Coronary artery (tissue), 2 donors: Measurements from ENCODE around the gene TNNT3.

Experiments
- DNase-seq: peaks from one replicate; pipeline ENCODE4 v3.0.0-alpha.2; 2017; ENCODE audit warnings: low spot score
- H3K27ac ChIP-seq, 2 donors: fragments of 200-600 bp; sonication (generic); one replicate each; pipeline ENCODE4 v1.5.1; 2016 to 2019
- H3K4me3 ChIP-seq: fragments of 200-600 bp; sonication (generic); 2 replicates; pipeline ENCODE4 v1.5.1; 2016; ENCODE audit warnings: mild to moderate bottlenecking, moderate library complexity
- CTCF ChIP-seq: fragments of 200-600 bp; sonication (generic); IDR thresholded peaks from one replicate; pipeline ENCODE4 v1.5.1; 2019; ENCODE audit warnings: antibody characterized with exemption

The TNNT3 gene

GRCh38 chr11:1896468-1896867 is 23.0 kb upstream of the TNNT3 start:
- TF ChIP-seq CTCF, result no peak
- Histone ChIP-seq H3K4me3 (no peak overlapping the region), H3K27ac (no peak overlapping the region)
- no peak for DNase-seq

- no peak for DNase-seq
- no peak overlapping the region for H3K27ac ChIP-seq
- no peak overlapping the region for H3K4me3 ChIP-seq
- no peak for TF ChIP-seq CTCF
Measured at GRCh38 chr11:1896923-1897322, 22.6 kb upstream of the TNNT3 start.

- Histone ChIP-seq H3K27ac (no peak overlapping the region), H3K4me3 (no peak overlapping the region)
- no peak for TF ChIP-seq CTCF
- no peak for DNase-seq
Measured at GRCh38 chr11:1899090-1899489, 20.4 kb upstream of the TNNT3 start.

- Histone ChIP-seq H3K4me3 (no peak overlapping the region), H3K27ac (no peak overlapping the region)
- no peak for TF ChIP-seq CTCF
- DNase-seq, result no peak
Measured at GRCh38 chr11:1899686-1900085, 19.8 kb upstream of the TNNT3 start.

- Histone ChIP-seq H3K27ac (no peak overlapping the region), H3K4me3 (no peak overlapping the region)
- no peak for DNase-seq
- TF ChIP-seq CTCF, result no peak
Measured at GRCh38 chr11:1906181-1906580, 13.3 kb upstream of the TNNT3 start.

DNA sequence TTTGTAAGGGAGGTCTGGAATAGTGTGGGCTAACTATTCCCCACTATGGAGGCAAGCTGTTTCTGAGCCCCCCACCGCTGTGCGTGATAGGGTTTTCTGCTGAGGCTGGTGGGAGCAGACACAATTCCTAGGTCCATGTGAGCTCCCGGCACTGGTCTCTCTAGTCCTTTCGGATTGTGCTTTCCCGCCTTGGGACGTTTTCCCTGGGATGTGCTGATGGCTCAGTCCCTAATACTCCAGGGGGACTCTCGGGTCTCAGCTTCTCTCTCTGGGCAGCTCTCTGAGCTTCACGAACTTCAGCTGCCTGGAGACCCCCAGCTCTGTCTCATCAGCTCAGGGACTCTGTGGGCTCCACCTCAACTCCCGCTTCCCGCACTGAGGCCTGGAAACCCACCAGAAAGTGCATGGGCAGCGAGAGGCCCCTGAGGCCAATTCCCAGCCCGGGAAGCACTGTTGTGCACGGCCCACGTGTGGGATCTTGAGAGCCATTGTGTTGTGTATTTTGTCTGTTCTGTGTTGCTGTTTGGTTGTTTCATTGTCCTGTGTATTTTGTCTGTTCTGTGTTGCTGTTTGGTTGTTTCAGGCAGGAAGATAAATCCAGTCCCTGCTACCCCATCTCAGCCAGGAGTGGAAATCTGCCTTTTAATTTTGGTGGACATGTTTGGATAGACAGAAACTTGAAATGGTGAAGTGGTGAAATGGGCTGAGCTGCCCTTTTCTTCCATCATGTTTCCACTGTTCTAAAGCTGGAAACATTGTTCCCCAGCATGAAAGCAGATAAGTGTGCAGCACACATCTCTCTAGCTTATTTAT is 12.7 kb upstream of the TNNT3 start:
- Histone ChIP-seq H3K27ac (peak overlapping the region in 1 of 2 donors; percentile 26), H3K4me3 (no peak overlapping the region)
- no peak for TF ChIP-seq CTCF
- no peak for DNase-seq

GRCh38 chr11:1908618-1909017 is 10.9 kb upstream of the TNNT3 start:
- TF ChIP-seq CTCF, result no peak
- peak overlapping the region; percentile 35 for H3K4me3 ChIP-seq
- DNase-seq, result no peak
- H3K27ac ChIP-seq, result peak overlapping the region in 1 of 2 donors; percentile 30
